OCI-LY7 (cell line): ENCODE measurements around the gene NGEF. TPM values are rescaled to one million over a fixed set of nuclear protein-coding genes. Genes with fewer than 3 reads are reported as not detected.

Experiments used
- BruUV-seq: library from RNA; stranded (reverse); fragments of 400-500 nt; replicated peaks from 2 replicates; lab custom pipeline; 2021; lab: Mats Ljungman, UMichigan
- CTCF ChIA-PET: fragments of 300-600 bp; sonication (Branson Sonifier 250); formaldehyde crosslinking; loops from one replicate; lab custom pipeline; 2022; ENCODE audit warnings: antibody characterized with exemption; ENCODE audit not compliant: unreplicated experiment; lab: Charles Lee
- POLR2A ChIA-PET: fragments of 300-600 bp; sonication (Branson Sonifier 250); formaldehyde crosslinking; loops from one replicate; lab custom pipeline; 2022; ENCODE audit warnings: antibody characterized with exemption; lab: Charles Lee
- DNase-seq: peaks from one replicate; pipeline ENCODE4 v3.0.0-alpha.2; 2015; ENCODE audit warnings: low spot score
- H2AFZ ChIP-seq: fragments of 200-600 bp; sonication (generic), shearing (Covaris generic); 2 replicates; pipeline ENCODE4 v1.6.1; 2014; ENCODE audit warnings: mild to moderate bottlenecking, antibody characterized with exemption, low read length, moderate library complexity
- H3K27ac ChIP-seq: fragments of 200-600 bp; sonication (generic); 2 replicates; pipeline ENCODE4 v1.5.1; 2014; ENCODE audit warnings: mixed run types, low read depth, mild to moderate bottlenecking, moderate library complexity, low read length, inconsistent platforms; ENCODE audit not compliant: poor library complexity, severe bottlenecking
- H3K36me3 ChIP-seq: fragments of 200-600 bp; sonication (generic); 2 replicates; pipeline ENCODE4 v1.6.1; 2014; ENCODE audit warnings: mild to moderate bottlenecking, antibody characterized with exemption, low read length, moderate library complexity, mixed read lengths; ENCODE audit not compliant: insufficient read depth
- H3K4me1 ChIP-seq: fragments of 200-600 bp; sonication (generic); 2 replicates; pipeline ENCODE4 v1.5.1; 2014; ENCODE audit warnings: mild to moderate bottlenecking, low read length; ENCODE audit not compliant: insufficient read depth, poor library complexity, severe bottlenecking
- H3K4me2 ChIP-seq: fragments of 200-600 bp; sonication (generic); 2 replicates; pipeline ENCODE4 v1.6.1; 2014; ENCODE audit warnings: mild to moderate bottlenecking, low read length
- H3K4me3 ChIP-seq: fragments of 200-600 bp; sonication (generic); 2 replicates; pipeline ENCODE4 v1.5.1; 2014; ENCODE audit warnings: mild to moderate bottlenecking, low read depth, low read length; ENCODE audit not compliant: poor library complexity, severe bottlenecking
- H3K79me2 ChIP-seq: fragments of 200-600 bp; sonication (generic); 2 replicates; pipeline ENCODE4 v1.6.1; 2016; ENCODE audit warnings: low read depth, mild to moderate bottlenecking, low read length, moderate library complexity, mixed read lengths; ENCODE audit not compliant: insufficient read depth
- H3K9me2 ChIP-seq: fragments of 200-600 bp; sonication (generic); 2 replicates; pipeline ENCODE4 v1.6.1; 2016; ENCODE audit warnings: mild to moderate bottlenecking, low read length, mixed read lengths; ENCODE audit not compliant: insufficient read depth
- H3K9me3 ChIP-seq: fragments of 200-600 bp; sonication (generic); 2 replicates; pipeline ENCODE4 v1.6.1; 2014; ENCODE audit warnings: mild to moderate bottlenecking, mixed run types, low read length, mixed read lengths
- H4K20me1 ChIP-seq: fragments of 200-600 bp; sonication (generic); 2 replicates; pipeline ENCODE4 v1.6.1; 2014; ENCODE audit warnings: mild to moderate bottlenecking, antibody characterized with exemption, low read length, moderate library complexity, mixed read lengths; ENCODE audit not compliant: insufficient read depth
- CTCF ChIP-seq: fragments of 200-600 bp; sonication (generic); conservative IDR thresholded peaks from 2 replicates; pipeline ENCODE4 v1.5.1; 2014; ENCODE audit warnings: mild to moderate bottlenecking, antibody characterized with exemption, low read length, moderate library complexity, mixed read lengths
- EZH2phosphoT487 ChIP-seq: fragments of 200-600 bp; sonication (generic); IDR thresholded peaks from 2 replicates; pipeline ENCODE4 v1.6.1; 2018; ENCODE audit warnings: low read depth, borderline replicate concordance, mild to moderate bottlenecking, mixed run types, antibody characterized with exemption, low read length, moderate library complexity, mixed read lengths
- intact Hi-C: fragments of 100-400 bp; cut with micrococcal nuclease; formaldehyde crosslinking; loops from one replicate; pipeline ENCODE4 v1.10.0; 2022; ENCODE audit not compliant: unreplicated experiment
- total RNA-seq, 2 experiments: library from RNA; depleted of rRNA in 1 of 2; stranded (reverse); fragments of >200 nt in 1 of 2; shearing (Covaris generic) in 1 of 2; gene quantifications; 2 replicates each; pipeline ENCODE4 v1.2.3, GENCODE V29; 2014 to 2022

The NGEF gene
- total RNA-seq, 2 experiments from 2014 or later = 0.82 TPM; not detected in 1

- ChIA-PET POLR2A (no interaction called here), CTCF (no interaction called here)
- Histone ChIP-seq H3K36me3 (no peaks in the 10 kb centered on the region), H4K20me1 (no peaks in the 10 kb centered on the region), H3K9me2 (no peaks in the 10 kb centered on the region), H3K27ac (no peak overlapping the region), H3K4me1 (no peaks in the 10 kb centered on the region), H3K79me2 (no peaks in the 10 kb centered on the region), H2AFZ (no peak overlapping the region), H3K4me2 (no peak overlapping the region), H3K9me3 (no peaks in the 10 kb centered on the region), H3K4me3 (no peak overlapping the region)
- intact Hi-C loops = loop anchor here (10.0 kb wide), 1 partner anchor 64 kb away; no protein-coding TSS in a partner anchor
- no peak for TF ChIP-seq CTCF
- TF ChIP-seq EZH2phosphoT487 = no peak
- no TSS peak for BruUV-seq
- no peak for DNase-seq
These were observed 14.4 kb downstream of the NGEF start for GRCh38 chr2:232998666-232998985.

- Histone ChIP-seq H3K4me1 (no peaks in the 10 kb centered on the region), H3K36me3 (no peaks in the 10 kb centered on the region), H3K4me3 (no peak overlapping the region), H3K9me2 (no peaks in the 10 kb centered on the region), H4K20me1 (no peaks in the 10 kb centered on the region), H2AFZ (no peak overlapping the region), H3K79me2 (no peaks in the 10 kb centered on the region), H3K27ac (no peak overlapping the region), H3K4me2 (no peak overlapping the region), H3K9me3 (no peaks in the 10 kb centered on the region)
- no peak for DNase-seq
- no peak for TF ChIP-seq EZH2phosphoT487
- TF ChIP-seq CTCF = no peak
- BruUV-seq = no TSS peak
- ChIA-PET POLR2A (interaction anchor here (0.6 kb wide), 1 partner anchor 377 kb away, joined by 3 read pairs; no protein-coding TSS in a partner anchor), CTCF (no interaction called here)
- intact Hi-C loops = loop anchor here (10.0 kb wide), 1 partner anchor 63 kb away; no protein-coding TSS in a partner anchor
These were observed 15.0 kb downstream of the NGEF start for GRCh38 chr2:232997749-232998665.

GRCh38 chr2:232994446-232994845 is 18.6 kb downstream of the NGEF start:
- Histone ChIP-seq H3K27ac (no peak overlapping the region), H3K9me2 (no peaks in the 10 kb centered on the region), H3K79me2 (no peaks in the 10 kb centered on the region), H3K36me3 (no peaks in the 10 kb centered on the region), H2AFZ (no peak overlapping the region), H4K20me1 (no peaks in the 10 kb centered on the region), H3K4me3 (no peak overlapping the region), H3K4me1 (no peaks in the 10 kb centered on the region), H3K4me2 (no peak overlapping the region), H3K9me3 (no peaks in the 10 kb centered on the region)
- intact Hi-C loops = loop anchor here (10.0 kb wide), 1 partner anchor 60 kb away; no protein-coding TSS in a partner anchor
- CTCF ChIA-PET = no interaction called here
- POLR2A ChIA-PET = interaction anchor here (0.7 kb wide), 1 partner anchor 75 kb away, joined by 3 read pairs; no protein-coding TSS in a partner anchor
- TF ChIP-seq CTCF = no peak
- no peak for TF ChIP-seq EZH2phosphoT487
- no TSS peak for BruUV-seq
- DNase-seq = no peak
